ENCODE data around the gene TMEM176A. TPM values are rescaled to one million over a fixed set of nuclear protein-coding genes. Genes with fewer than 3 reads are reported as not detected.

TMEM176A gene
- total RNA-seq, 4 donors from 2014 or later = 3.2 to 12.9 (median 6.0) TPM

DNA sequence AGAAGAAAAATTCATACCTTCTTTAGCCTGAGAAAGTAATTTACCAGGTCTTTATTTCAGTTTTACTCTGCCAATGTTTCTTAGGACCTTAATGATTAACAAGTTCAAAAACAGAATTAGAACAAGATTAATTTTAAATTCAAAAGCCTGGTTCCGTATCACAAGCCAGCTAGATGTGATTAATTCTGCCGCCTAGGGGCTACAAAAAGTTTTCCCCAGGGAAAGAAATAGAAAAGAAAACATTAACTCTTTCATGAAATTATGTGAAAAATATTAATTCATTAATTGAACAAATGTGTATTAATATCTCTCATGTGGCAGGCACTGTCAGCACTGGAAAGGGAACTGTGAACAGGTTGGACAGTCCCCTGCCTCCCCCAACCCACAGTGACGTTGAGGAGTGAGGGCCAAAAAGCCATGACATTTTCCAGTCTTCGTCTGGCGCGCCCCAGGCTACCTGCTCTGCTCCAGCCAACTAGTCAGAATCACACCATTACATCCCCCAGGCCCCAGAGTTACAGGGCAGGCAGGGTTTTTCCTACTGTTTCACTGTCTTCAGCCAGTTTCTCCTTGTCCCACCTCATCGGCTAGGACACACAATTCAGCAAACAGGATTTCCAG lies 20.1 kb downstream of the TMEM176A start:
- no peak for DNase-seq (ENCODE audit: low spot score in 2 of 2)
- no peak overlapping the region for H3K4me3 ChIP-seq
- H3K36me3 ChIP-seq = no peaks in the 10 kb centered on the region
- H3K27me3 ChIP-seq = no peaks in the 10 kb centered on the region
- 58% methylated on average over 7 of the region's 7 CpGs for WGBS
- TF ChIP-seq, protein P1, sequence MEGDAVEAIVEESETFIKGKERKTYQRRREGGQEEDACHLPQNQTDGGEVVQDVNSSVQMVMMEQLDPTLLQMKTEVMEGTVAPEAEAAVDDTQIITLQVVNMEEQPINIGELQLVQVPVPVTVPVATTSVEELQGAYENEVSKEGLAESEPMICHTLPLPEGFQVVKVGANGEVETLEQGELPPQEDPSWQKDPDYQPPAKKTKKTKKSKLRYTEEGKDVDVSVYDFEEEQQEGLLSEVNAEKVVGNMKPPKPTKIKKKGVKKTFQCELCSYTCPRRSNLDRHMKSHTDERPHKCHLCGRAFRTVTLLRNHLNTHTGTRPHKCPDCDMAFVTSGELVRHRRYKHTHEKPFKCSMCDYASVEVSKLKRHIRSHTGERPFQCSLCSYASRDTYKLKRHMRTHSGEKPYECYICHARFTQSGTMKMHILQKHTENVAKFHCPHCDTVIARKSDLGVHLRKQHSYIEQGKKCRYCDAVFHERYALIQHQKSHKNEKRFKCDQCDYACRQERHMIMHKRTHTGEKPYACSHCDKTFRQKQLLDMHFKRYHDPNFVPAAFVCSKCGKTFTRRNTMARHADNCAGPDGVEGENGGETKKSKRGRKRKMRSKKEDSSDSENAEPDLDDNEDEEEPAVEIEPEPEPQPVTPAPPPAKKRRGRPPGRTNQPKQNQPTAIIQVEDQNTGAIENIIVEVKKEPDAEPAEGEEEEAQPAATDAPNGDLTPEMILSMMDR (IDR thresholded peaks at IDR 0.05) = no peak
- TF ChIP-seq EP300 (IDR thresholded peaks at IDR 0.05) = no peak
- TF ChIP-seq POLR2AphosphoS5 (IDR thresholded peaks at IDR 0.05) = no peak
- no peak for TF ChIP-seq POLR2A (IDR thresholded peaks at IDR 0.05)
- peaks cover 4% of the 10 kb centered on the region for H3K9me3 ChIP-seq
- no peaks in the 10 kb centered on the region for H3K4me1 ChIP-seq
- H3K27ac ChIP-seq = no peak overlapping the region

DNA sequence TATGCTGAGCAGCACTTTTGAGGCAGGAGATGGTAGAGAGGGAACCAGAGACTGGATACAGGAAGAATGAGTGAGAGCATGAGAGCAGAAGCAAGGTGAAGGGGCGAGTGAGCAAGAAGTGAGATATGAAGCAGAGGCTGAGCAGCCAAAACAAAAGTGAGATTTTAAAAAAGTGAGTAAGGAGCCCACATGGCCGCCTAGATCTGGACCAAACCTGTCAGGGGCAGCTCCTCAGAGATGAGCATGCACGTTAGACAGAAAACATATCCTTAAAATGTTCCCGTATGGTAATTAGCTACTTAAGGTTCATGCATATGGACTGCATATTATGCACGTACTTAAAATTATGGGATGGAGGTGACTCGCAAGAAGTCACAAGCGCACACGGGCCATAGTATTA lies 22.5 kb downstream of the TMEM176A start:
- WGBS = 82% methylated on average over 8 of the region's 8 CpGs
- H3K4me3 ChIP-seq = no peak overlapping the region
- no peaks in the 10 kb centered on the region for H3K36me3 ChIP-seq
- no peak for DNase-seq (ENCODE audit: low spot score in 2 of 2)
- no peak overlapping the region for H3K27ac ChIP-seq
- no peaks in the 10 kb centered on the region for H3K9me3 ChIP-seq
- H3K4me1 ChIP-seq = peaks cover 3% of the 10 kb centered on the region
- no peaks in the 10 kb centered on the region for H3K27me3 ChIP-seq
- no peak for TF ChIP-seq EP300 (IDR thresholded peaks at IDR 0.05)
- TF ChIP-seq POLR2A (IDR thresholded peaks at IDR 0.05) = no peak
- no peak for TF ChIP-seq POLR2AphosphoS5 (IDR thresholded peaks at IDR 0.05)
- TF ChIP-seq, protein P1 (IDR thresholded peaks at IDR 0.05) = no peak

DNA sequence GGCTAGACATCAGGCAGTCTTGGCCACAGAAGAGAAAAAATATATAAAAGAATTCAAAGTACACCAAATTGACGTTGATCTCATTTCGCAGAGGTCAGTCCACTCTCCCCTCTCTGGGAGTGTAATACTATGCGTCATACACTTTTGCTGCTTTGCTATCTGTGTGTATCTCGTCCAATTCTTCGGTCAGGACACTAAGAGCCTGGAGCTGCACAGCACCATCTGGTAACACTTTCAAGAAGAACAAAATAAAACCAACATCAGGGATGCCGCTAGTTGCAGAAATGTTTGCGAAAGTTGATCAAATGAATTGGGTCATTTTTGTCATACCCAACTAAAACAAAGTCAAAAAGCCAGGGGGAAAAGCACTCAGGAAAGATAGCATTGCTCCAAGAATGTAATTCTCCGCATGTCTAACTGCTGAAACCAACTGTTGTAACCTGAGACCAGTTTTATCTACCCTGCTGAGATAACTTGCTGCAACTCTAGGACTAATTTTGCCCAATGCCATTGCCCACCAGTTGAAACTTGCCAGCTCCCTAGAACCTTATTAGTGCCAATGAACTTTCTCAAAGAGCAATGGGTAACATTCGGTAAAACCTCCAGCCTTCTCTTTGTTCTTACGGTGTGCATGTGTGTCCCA lies 23.0 kb downstream of the TMEM176A start:
- no peak overlapping the region for H3K27ac ChIP-seq
- TF ChIP-seq POLR2AphosphoS5 (IDR thresholded peaks at IDR 0.05) (no peak), EP300 (IDR thresholded peaks at IDR 0.05) (no peak), POLR2A (IDR thresholded peaks at IDR 0.05) (no peak)
- TF ChIP-seq, protein P1 (IDR thresholded peaks at IDR 0.05) = no peak
- no peak for DNase-seq (ENCODE audit: low spot score in 2 of 2)
- H3K36me3 ChIP-seq = no peaks in the 10 kb centered on the region
- no peak overlapping the region for H3K4me3 ChIP-seq
- no peaks in the 10 kb centered on the region for H3K27me3 ChIP-seq
- H3K4me1 ChIP-seq = peaks cover 3% of the 10 kb centered on the region
- WGBS = 88% methylated on average over 10 of the region's 10 CpGs
- H3K9me3 ChIP-seq = no peaks in the 10 kb centered on the region

DNA sequence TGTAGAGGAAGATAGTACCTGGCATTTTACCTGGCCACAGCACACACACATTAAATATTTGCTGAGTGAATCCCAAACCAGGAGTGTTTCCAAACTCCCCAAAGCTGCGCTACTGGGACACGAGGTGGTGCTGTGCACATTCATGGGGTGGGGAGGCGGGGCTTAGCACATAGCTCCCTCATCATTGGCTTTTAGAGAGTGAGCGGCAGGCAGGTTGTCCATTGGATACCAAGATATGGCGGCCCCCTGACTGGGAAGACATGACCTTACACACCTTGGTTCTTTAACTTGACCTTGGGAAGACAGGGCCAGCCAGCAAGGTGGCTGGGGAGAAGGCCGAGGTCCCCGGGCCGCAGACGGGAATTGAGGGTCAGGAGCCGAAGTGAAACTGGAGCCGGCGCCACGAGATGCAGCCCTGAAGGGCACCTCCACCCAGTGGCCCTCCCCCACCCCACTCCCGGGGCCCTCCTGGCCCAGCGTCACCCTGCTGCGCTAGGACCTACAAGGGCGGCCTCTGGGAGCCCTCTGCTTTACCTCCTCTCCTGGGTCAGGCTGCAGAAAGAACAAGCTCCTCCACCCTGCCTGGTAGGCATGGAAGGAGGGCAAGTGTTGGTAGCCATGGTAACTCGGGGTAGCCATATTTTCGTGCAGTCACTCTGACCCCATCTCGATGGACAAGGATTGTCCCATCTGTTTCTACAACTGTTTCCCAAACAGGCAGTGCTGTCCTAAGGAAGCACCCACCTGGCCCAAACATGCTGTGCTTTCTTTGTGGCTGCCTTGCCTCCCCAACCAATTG lies 24.0 kb downstream of the TMEM176A start:
- peaks cover 3% of the 10 kb centered on the region for H3K4me1 ChIP-seq
- H3K4me3 ChIP-seq = no peak overlapping the region
- H3K36me3 ChIP-seq = no peaks in the 10 kb centered on the region
- no peak for DNase-seq (ENCODE audit: low spot score in 2 of 2)
- no peaks in the 10 kb centered on the region for H3K27me3 ChIP-seq
- no peak overlapping the region for H3K27ac ChIP-seq
- WGBS = 90% methylated on average over 17 of the region's 20 CpGs
- TF ChIP-seq POLR2A (IDR thresholded peaks at IDR 0.05) = no peak
- no peaks in the 10 kb centered on the region for H3K9me3 ChIP-seq

DNA sequence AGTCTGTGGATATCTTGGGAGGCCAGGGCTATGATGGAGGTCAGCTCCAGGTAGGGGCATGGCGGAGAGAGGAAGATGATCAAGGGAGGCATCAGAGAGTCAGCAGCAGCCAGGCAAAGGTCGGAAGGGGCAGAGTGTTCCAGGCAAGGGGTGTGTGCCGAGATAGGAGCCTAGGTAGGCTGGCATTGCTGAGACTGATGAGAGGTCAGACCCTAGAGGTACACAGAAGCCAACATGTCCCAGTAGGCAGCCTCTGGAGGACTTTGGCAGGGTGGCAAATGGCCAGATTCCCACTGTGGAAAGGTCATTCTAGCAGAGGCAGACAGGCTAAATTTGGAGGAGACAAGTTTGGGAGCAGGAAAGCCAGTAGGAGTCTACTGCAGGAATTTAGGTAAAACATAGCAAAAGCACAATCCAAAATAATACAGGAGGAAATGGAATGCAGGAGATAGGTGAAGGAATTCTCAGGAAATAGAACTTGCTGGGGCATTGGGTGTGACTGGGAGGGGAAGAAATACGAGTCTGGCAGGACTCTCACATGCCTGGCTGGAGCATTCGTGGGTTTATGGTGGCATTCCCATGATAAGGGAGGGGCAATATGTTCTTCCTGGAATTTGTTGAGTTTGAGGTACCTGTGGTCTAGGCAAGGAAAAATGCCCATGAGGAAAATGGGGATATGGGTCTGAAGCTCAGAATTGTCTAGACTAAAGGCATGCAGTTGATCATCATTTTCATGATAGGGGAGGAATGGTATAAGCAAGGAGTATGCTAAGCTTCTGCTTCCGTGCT lies 25.7 kb downstream of the TMEM176A start:
- H3K36me3 ChIP-seq = no peaks in the 10 kb centered on the region
- no peak overlapping the region for H3K4me3 ChIP-seq
- no peak for TF ChIP-seq EP300 (IDR thresholded peaks at IDR 0.05)
- TF ChIP-seq POLR2AphosphoS5 (IDR thresholded peaks at IDR 0.05) = no peak
- TF ChIP-seq, protein P1 (IDR thresholded peaks at IDR 0.05) = no peak
- TF ChIP-seq POLR2A (IDR thresholded peaks at IDR 0.05) = no peak
- 68% methylated on average over 6 of the region's 6 CpGs for WGBS
- no peaks in the 10 kb centered on the region for H3K9me3 ChIP-seq
- DNase-seq (ENCODE audit: low spot score in 2 of 2) = peak in 1 of 2 donors; percentile 40
- peaks cover 3% of the 10 kb centered on the region for H3K4me1 ChIP-seq
- no peak overlapping the region for H3K27ac ChIP-seq
- no peaks in the 10 kb centered on the region for H3K27me3 ChIP-seq
